NCI-H226 (cell line): ENCODE results near the gene TRAF2.
"Not testable (repeated sequence)": the region's sequence is repeated elsewhere in the genome, so short reads cannot be mapped to it uniquely, and the experiment has no call there.

Source experiments
- DNase-seq: peaks from one replicate; pipeline ENCODE4 v3.0.0-alpha.2; 2015

The TRAF2 gene

GRCh38 chr9:136858844-136859757 is 27.2 kb upstream of the TRAF2 start:
- DNase-seq = peak; percentile 46

GRCh38 chr9:136860529-136860928 is 25.8 kb upstream of the TRAF2 start:
- no peak for DNase-seq

GRCh38 chr9:136860933-136861873 is 25.1 kb upstream of the TRAF2 start:
- DNase-seq = no peak

- DNase-seq = no peak
Observed at GRCh38 chr9:136861874-136862457, 24.4 kb upstream of the TRAF2 start.

- DNase-seq = no peak
Observed at GRCh38 chr9:136862849-136863622, 23.3 kb upstream of the TRAF2 start.

- no peak for DNase-seq
Observed at GRCh38 chr9:136863623-136864273, 22.6 kb upstream of the TRAF2 start.

GRCh38 chr9:136865041-136865767 is 21.1 kb upstream of the TRAF2 start:
- DNase-seq = no peak

GRCh38 chr9:136865768-136866103 is 20.6 kb upstream of the TRAF2 start:
- no peak for DNase-seq

- not testable (repeated sequence) for DNase-seq
Observed at GRCh38 chr9:136866898-136867421, 19.4 kb upstream of the TRAF2 start.

GRCh38 chr9:136867480-136867879 is 18.8 kb upstream of the TRAF2 start:
- DNase-seq = no peak

GRCh38 chr9:136867917-136868316 is 18.4 kb upstream of the TRAF2 start:
- no peak for DNase-seq

GRCh38 chr9:136868644-136869043 is 17.7 kb upstream of the TRAF2 start:
- DNase-seq = no peak

- DNase-seq = not testable (repeated sequence)
Observed at GRCh38 chr9:136869611-136870010, 16.7 kb upstream of the TRAF2 start.

- DNase-seq = no peak
Observed at GRCh38 chr9:136875155-136875554, 11.2 kb upstream of the TRAF2 start.

- DNase-seq = no peak
Observed at GRCh38 chr9:136876476-136876875, 9.8 kb upstream of the TRAF2 start.

GRCh38 chr9:136880651-136881050 is 5.7 kb upstream of the TRAF2 start:
- DNase-seq = no peak

- no peak for DNase-seq
Observed at GRCh38 chr9:136881691-136882108, 4.6 kb upstream of the TRAF2 start.

- DNase-seq = peak; percentile 48
Observed at GRCh38 chr9:136882109-136882946, 4.0 kb upstream of the TRAF2 start.

- not testable (repeated sequence) for DNase-seq
Observed at GRCh38 chr9:136882947-136883283, 3.4 kb upstream of the TRAF2 start.

GRCh38 chr9:136883670-136884069 is 2.6 kb upstream of the TRAF2 start:
- not testable (repeated sequence) for DNase-seq
